NCI-H2107 (cell line): ENCODE data around the gene BRAT1.
"Not testable (repeated sequence)": the region's sequence is repeated elsewhere in the genome, so short reads cannot be mapped to it uniquely, and the experiment has no call there.

Experiments used
- DNase-seq: peaks from one replicate; lab custom pipeline; 2025; lab: John Stamatoyannopoulos, UW

The BRAT1 gene

DNA sequence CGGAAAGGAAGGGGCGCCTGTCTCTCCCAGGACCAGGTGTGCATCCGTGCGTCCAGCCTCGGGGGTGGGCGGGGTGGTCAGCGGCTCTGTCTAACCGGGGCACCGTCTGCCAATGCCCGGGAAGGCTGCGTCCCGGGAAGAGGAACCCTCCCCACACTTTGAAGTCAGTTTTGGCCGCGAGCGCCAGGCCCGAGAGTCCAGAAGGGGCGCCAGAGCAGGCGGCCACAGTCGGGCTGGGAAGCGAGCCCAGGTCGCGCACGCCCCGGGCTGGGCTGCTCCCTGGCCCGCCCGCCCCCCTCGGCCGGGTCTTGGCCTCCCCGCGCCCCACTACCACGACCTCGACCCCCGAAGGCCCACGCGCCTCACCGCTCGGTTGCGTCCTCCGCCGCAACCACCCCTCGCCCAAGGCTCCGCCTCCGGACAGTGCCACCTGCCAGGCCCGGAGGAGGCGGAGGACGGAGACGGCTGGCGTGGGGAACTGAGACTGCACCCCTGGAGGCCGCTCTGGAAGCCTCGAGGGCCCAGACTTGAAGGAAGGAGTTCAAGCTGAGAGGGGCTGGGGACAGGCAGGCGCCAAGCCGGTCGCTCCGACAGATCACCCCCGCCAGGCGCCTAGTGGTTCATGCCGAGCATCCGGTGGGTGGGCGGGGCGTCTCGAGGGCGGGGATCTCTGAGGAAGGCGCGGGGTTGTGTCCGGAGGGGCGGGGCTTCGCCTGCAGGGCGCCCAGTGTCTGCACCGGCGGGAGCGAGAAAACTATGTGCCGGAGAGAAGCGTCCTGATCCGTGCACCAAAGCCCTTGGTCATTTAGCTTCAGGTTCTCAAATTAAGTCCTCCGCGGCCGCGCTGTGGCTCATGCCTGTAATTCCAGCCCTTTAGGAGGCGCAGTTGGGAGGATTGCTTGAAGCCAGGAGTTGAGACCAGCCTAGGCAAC, at the start of gene BRAT1:
TSS of gene BRAT1 (minus strand) at position 404 of the 932 bp plus-strand sequence. CDS start 1,093 bp downstream, outside the sequence.
- peak; percentile 89 for DNase-seq

DNA sequence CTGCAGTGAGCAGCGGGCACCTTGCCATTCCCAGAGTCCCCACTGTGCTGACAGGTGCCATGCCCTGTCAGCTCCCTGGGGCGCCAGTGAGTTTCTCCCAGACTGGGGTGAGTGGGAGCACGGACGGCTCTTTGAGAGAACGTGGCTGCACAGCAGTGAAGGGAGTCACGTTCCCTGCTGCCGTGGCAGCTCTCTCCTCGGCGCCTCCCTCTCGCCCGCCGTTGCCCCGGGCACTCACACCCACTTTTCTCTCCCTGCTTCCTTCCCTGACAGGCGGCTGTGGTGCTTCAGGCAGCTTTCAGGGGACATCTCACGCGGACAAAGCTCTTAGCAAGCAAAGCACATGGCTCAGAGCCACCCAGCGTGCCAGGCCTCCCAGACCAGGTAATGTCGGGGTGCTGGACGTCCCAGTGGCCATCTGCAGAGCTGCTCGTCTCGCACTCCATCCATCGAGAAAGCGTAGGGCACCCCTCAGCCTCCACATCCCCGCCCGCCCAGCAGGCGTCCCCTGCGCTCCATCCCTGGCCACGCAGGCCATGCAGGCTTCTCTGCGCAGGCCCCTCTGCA, 49.4 kb upstream of the BRAT1 start:
- peak; percentile 92 for DNase-seq

DNA sequence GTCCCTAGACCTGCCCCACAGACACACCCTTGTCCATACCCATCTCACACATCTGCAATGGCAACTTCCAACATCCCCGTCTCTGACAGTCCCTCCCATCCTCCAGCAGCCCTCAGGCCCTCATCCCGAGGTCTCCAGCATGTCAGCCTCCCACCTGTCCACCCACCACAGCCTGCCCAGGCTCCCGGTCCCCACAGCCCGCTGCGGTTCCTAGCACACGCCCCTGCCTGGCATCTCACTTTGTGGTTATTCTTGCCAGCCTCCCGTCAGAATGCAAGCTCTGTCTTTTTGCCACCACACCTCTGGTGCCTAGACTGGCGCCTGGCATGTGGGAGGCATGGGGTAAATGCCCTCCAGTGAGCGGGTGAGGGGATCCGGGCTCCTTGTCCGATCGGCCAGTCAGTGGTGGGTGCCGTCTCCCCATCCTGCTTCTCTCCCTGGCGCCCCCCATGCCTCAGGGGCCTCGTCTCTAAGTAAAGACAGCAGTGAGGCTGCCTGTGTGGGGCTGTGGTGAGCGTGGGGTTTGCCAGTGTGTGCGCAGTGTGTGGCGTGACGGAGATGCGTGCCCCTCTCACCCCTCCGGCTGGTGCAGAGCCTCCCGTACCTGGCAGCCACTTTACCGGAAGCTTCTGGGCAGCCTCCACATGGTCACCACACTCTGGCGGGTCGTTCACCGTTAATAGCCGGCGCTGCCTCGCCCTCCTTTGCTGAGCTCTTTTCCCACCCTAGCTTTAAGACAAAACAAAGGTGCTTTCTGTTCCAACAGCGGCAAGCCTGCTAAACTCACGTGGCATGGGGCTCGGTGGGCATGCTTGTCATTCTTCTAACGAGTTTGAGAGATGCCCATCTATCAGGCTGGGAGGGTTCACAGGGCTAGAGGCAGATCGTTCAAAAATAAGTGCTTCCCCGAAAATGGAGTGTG, 48.0 kb upstream of the BRAT1 start:
- DNase-seq = no peak

DNA sequence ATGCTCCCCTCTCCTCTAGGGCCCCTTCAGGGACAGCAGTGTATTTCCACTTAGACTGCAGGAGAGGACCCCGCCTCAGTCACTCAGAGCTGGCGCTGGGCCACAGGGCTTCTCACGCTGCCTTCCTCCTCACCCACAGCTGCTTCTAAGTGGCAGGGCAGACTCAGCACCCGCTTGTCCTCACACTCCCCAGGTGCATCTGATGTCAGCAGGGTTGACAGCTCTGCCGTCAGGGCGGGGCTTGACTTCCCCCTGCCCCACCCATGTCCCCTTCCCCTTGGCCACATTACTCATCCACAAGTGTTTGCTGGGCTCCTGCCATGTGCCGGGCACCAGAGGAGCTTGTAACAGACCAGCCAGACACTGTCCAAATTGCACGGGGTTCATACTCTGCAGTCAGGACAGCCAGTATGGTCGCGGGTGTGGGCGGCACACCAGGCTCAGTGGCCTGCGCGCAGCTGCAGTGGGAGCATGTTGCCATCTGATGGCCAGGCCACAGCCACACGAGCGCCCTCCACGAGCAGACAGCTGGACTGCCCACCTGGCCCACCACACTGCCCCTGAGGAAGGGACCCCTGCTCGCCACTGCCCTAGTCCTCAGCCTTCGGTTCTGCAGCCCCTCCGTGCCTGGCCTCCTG, 47.2 kb upstream of the BRAT1 start:
- no peak for DNase-seq

DNA sequence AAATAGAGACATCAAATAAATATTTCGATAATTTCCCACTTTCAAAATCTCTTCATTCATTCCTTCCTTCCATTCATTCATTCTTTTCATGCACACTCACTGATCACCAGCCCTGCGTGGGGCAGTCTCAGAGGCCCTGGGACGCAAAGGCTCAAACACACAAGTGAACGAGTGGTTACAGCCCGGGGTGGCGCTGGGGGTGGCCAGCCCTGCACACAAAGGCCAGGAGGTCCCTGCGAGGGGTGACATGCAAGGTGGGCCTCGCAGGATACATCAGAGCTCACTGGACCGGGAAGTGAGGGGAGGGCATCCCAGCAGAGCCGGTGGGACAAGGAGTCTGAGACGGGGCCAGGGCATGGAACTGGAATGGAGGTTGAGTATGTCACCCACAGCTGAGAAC, 46.6 kb upstream of the BRAT1 start:
- DNase-seq = no peak

DNA sequence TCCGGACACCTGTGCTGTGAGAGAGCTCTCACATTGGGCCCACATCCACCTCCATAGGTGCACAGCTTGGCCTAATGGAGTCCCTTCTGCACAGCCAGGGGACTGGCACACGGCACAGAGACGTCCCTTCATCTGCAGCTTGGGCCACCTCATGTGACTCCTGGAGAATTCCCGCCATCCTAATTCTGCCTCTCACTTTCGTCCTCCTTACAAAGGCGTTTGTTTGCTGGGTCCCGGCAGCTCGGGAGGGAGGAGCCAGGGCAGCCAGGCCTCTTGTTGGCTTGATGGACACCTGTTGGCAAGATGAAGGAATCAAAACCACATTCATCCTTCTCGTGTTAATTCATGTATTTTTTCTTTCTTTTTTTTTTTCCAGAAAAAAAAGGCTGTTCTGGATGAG, 45.7 kb upstream of the BRAT1 start:
- no peak for DNase-seq

DNA sequence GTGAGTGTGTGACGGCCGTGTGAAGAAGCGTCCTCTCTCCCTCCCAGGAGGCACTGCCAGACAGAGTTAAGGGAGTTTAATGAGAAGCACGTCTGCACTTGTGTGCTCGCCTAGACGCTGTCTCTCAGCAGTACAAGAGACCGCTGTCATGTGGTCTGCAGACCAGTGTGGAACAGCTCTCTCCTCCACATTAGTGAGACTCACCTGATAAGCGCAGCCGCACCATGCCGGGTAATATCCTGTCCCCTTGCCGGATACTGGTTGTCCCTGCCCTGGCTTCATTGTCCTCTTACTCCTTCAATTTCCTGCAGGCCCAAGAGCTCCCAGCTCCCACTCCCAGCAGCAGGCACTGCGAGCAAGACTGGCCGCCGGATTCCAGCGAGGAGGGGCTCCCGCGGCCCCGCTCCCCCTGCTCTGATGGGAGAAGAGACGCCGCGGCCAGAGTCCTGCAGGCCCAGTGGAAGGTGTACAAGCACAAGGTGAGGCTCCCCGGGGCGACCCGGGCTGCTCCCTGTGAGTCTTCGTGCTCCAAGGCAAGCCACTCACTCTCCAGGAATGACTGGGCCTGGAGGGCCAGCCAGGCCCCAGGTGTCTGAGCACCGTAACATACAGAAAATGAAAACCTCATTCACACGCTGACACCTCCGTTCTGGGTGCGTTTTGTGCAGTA, 43.0 kb upstream of the BRAT1 start:
- no peak for DNase-seq

DNA sequence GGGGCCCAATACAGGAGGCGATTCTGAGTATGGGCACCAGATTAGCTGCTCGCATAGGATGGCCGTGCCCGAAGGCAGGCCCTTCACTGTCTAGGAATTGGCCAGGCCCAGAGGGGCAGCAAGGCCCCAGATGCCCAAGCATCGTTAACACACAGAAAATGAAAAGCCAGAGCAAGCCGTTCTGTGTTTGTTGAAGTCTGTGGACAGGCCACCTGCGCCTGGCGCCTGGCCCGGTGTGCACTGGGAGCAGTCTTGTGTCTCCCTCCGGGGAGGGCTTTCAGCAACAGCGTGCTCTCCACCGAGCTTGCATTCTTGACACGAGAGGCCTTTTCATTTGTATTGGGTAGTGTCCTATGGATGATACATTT, 41.9 kb upstream of the BRAT1 start:
- no peak for DNase-seq

DNA sequence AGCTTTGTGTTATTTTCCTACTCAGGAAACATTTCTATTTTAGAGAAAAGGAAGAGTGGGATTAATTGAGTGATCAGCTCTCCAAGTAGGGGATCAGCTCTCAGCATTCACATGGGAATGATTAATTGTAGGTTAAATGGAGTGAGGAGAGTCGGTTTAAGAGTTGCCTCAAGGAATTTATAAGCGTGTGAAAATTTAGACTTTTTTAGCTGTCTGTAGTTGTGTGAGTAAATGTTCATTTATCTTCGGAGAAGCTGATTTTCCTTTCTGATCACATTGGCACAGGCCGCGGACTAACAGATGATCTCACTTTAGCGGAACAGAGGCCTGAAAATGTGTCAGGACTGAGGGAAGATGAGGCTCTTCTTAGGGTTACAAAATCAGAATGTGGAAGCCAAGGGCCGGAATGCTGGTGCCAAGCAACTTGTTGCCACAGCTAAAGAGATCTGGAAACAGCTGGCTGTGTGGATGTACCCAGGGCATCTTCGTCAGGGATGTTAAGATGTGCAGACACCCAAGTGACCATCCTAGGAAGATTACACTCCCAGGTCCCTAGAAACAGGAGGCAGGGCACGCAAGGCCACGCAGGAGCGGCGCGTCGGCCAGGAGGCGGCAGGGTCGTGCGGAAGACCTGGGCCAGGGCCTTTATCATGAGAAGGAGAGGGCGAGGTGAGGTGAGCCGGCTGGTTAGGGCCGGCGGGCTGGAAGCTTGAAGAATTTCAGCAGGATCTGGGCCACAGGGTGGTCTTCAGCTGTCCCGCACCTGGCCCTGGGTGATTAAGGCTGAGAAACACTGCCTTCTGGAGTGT, 41.3 kb upstream of the BRAT1 start:
- DNase-seq = no peak

DNA sequence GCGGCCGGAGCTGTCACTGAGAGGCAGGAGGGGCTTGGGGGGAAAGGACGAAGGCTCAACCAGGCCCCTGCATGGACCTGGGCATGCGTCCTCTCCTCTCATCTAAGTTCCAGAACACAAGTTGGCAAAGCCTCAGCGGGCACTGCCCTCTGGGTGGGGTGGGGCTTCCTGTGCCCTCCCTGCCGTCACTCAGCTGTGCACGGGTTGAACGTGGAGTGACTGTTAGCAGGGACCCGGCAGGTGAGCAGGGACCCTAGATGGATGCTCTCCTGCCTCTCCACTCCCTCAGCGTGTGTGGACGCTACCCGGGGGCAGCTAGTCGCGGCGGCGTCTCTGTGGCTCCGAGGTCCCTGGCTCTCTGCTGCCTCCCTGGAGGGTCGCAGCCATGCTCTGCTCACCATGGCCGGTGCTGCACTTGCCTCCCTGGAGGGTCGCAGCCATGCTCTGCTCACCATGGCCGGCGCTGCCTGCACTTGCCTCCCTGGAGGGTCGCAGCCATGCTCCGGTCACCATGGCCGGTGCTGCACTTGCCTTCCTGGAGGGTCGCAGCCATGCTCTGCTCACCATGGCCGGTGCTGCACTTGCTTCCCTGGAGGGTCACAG, 40.0 kb upstream of the BRAT1 start:
- DNase-seq = no peak

DNA sequence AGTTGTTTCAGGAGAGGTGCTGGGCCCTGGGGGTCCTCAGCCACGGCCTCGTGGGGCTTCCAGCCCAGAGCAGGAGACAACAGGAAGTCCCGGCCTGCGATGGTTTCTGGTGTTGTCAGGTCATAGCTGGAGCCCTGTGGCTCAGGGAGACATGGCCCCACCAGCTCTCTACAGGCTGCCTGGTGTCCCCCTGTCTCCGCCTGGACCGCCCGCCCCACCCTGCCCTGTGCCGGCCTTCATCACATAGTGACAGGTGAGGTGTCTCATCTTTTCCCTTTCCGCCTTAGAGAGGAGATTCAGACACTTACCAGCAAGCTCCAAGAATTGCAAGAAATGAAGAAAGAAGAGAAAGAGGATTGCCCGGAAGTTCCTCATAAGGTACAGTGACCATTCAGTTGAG, 39.3 kb upstream of the BRAT1 start:
- no peak for DNase-seq

DNA sequence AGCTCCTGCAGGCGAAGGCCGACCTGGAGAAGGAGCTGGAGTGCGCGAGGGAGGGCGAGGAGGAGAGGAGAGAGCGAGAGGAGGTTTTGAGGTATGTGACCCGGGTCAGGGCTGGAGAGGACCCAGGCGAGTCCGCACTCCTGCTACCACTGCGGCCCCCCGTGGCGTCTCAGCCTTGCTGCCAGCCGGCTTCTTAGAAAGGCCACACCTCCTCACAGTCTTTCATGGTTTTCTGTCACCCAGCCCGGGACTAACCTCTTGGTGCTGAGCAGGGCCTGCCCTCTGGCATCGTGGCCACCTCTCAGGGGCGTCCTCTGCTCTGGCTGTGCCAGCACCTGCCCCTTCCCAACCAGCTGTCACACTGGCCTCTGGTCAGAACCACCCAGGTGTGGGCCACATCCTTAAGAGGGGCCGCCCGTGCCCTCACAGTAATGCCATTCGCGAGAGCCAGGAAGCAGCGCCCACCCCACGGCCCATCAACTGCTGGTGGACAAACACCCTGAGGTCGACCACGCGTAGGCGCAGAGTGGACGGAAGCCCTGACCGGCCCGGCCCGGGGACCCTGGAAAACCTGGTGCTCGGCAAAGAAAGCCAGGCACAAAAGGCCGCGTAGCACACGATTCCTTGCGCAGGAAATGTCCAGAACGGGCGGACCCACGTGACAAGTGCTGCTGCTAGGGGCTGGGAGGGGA, 37.9 kb upstream of the BRAT1 start:
- DNase-seq = no peak

DNA sequence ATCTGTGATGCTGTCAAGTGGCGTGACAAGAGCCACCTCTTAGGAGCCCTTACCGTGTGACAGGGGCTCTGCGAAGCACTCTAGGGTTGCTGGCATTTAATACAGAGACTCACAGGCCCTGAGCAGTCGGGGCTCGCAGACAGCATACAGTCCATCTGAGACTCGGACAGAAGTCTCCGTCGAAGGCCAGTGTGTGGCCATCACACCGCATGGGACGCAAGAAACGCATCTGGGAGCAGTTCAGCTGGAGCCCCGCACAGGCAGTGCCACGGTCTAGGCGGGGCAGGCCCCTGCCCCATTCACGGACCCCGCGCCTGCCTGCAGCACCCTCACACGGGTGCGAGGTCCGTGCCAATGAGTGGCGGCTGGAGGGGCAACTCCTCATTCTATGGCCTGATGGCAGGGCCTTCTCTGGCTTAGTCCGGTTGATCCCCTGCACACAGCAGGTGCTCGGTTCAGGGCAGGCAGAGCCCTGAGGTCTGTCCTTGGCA, 37.1 kb upstream of the BRAT1 start:
- DNase-seq = no peak

DNA sequence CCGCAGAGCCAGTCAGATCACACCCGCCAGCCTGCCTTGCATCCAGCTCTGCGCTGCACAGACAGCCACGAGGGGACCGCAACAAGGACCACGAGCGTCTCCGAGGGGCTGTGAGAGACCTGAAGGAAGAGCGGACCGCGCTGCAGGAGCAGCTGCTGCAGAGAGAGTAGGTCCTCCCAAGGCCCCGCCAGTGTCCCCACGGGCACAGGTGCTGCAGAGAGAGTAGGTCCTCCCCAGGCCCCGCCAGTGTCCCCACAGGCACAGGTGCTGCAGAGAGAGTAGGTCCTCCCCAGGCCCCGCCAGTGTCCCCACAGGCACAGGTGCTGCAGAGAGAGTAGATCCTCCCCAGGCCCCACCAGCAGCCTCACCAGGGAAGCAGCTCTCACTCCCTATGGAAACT, 34.6 kb upstream of the BRAT1 start:
- DNase-seq = not testable (repeated sequence)

DNA sequence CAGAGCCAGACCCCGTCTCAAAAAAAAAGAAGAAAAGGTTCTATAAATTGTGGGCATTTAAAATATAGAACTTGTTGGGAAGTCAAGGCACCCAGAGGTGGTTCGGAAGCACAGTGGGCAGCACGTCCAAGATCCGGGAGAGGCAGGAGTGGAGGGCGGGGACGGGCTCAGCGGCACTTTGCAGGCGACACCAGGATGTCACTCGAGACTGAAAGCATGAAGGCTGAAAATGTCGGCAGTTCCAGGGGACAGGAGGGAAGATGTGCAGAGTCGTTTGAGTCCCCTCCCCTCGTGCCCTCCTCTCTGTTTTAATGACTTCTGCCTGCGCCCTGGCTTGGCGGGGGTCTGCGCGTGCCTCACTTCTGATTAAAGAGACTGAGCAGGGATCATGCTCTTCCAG, 34.0 kb upstream of the BRAT1 start:
- no peak for DNase-seq

DNA sequence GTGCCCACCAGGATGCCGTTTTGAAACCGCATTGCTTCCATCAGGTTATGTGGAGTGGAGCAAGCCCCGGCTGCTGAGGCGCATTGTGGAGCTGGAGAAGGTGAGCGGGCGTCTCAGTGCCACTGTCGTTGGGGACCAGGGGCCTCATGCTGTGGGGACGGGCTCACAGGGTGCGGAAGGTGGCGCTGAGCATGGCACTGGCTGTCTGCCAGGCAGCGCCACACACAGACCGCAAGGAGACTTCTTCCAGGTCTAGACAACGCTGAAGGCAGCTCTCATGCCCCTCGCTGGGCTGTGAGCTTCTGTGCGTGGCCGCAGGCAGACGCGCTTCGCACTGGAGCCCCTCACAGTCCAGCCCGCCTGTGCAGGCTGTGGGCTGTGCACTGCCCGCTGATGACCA, 32.5 kb upstream of the BRAT1 start:
- no peak for DNase-seq

DNA sequence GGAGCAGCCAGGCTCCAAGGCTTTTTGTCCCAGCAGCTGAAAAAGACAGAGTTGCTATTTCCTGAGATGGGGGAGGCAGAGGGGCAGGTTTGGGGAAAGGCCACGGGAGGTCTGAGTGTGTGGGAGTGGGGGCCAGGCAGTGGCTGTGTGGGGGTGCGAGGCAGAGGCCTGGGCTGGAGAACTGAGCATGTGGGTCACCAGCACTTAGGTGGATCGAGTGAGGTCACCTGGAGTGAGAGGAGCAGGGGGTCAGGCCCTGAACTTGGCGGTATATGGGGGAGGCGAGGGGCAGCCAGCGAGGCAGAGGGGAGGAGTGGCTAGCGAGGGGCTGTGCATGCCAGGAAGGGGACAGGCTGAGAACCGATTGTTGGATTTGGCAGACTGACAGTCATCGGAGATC, 31.8 kb upstream of the BRAT1 start:
- no peak for DNase-seq

DNA sequence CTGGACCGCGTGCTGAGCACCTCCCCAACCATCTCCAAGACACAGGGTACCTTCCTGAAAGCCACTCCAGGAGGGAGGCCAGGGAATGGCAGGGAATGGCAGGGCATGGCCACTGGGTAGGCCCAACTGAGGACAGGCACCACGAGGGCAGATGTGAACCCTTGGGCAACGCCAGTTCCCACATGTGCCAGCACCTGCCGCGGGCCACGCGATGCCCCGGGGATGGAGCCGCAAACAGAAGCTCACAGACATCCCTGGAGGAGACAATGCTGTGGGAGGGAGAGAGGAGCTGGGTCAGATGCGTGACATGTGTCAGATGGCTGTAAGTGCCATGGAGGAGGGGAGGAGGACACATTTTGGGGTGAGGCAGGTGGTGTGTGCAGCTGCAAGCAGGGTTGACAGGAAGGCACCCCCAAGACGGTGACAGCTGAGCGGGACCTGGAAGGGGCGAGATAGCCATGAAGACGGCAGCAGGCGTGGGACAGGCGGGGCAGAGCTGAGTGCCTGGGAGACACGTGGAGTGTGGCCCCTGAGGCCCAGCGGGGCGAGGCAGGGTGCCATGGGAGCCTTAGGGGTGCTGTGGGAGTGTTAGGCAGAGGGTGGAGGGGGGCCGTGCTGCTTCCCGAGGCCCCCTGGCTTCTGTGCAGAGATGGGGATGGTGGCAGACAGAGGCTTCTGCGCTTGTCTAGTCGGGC, 31.1 kb upstream of the BRAT1 start:
- DNase-seq = no peak

DNA sequence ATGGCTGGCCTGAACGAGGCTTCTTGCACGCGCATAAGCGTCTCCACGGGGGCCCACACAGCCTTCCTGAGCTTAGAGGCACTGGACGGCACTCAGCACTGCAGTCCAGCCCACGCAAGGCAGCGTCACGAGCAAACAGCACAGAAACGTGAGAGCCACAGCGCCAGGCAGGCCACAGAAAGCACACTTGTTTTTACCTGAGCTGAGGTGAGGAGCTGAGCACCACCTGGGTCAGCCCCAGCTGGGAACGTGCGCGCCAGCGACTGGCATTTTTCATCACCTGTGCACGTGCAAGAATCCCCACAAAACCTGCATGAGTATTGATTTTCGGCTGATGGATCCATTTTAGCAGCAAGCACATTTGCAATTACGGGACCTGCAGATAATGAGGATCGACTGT, 30.1 kb upstream of the BRAT1 start:
- peak; percentile 89 for DNase-seq
